Activated CD8-positive, alpha-beta memory T cell treated with anti-CD3 and anti-CD28 coated beads, Interleukin-2, amount 50 U/mL, for 1 hour (primary cell): ENCODE measurements around the gene GCNT4.
"Not testable (repeated sequence)": the region's sequence is repeated elsewhere in the genome, so short reads cannot be mapped to it uniquely, and the experiment has no call there.

Experiments
- DNase-seq: peaks from one replicate; pipeline ENCODE4 v3.0.0-alpha.2; 2020; ENCODE audit errors: extremely low read depth

Gene GCNT4

GRCh38 chr5:75052192-75053053 is at the start of gene GCNT4:
TSS of gene GCNT4 (minus strand) at chr5:75052558. CDS start at chr5:75030037, 22,521 bp downstream.
- no peak for DNase-seq

- not testable (repeated sequence) for DNase-seq
These were observed 43.6 kb upstream of the GCNT4 start for GRCh38 chr5:75095956-75096355.

- DNase-seq: no peak
These were observed 39.2 kb upstream of the GCNT4 start for GRCh38 chr5:75091597-75091996.

- no peak for DNase-seq
These were observed 37.3 kb upstream of the GCNT4 start for GRCh38 chr5:75089662-75090061.

GRCh38 chr5:75089137-75089536 is 36.8 kb upstream of the GCNT4 start:
- DNase-seq: no peak

- no peak for DNase-seq
These were observed 36.3 kb upstream of the GCNT4 start for GRCh38 chr5:75088648-75089047.

GRCh38 chr5:75081510-75081909 is 29.2 kb upstream of the GCNT4 start:
- no peak for DNase-seq

GRCh38 chr5:75079346-75079745 is 27.0 kb upstream of the GCNT4 start:
- not testable (repeated sequence) for DNase-seq

- DNase-seq: no peak
These were observed 25.7 kb upstream of the GCNT4 start for GRCh38 chr5:75078027-75078426.

- no peak for DNase-seq
These were observed 19.7 kb upstream of the GCNT4 start for GRCh38 chr5:75072061-75072460.

- no peak for DNase-seq
These were observed 18.7 kb upstream of the GCNT4 start for GRCh38 chr5:75071100-75071499.

- DNase-seq: no peak
These were observed 15.1 kb upstream of the GCNT4 start for GRCh38 chr5:75067434-75067833.

GRCh38 chr5:75062925-75063531 is 10.7 kb upstream of the GCNT4 start:
- no peak for DNase-seq

GRCh38 chr5:75059912-75060545 is 7.7 kb upstream of the GCNT4 start:
- DNase-seq: peak; percentile 37

GRCh38 chr5:75058986-75059535 is 6.7 kb upstream of the GCNT4 start:
- no peak for DNase-seq

GRCh38 chr5:75057561-75057960 is 5.2 kb upstream of the GCNT4 start:
- DNase-seq: no peak

GRCh38 chr5:75055727-75056144 is 3.4 kb upstream of the GCNT4 start:
- DNase-seq: no peak

GRCh38 chr5:75054134-75054930 is 2.0 kb upstream of the GCNT4 start:
- DNase-seq: no peak

GRCh38 chr5:75053304-75054133 is 1.2 kb upstream of the GCNT4 start:
- no peak for DNase-seq

- DNase-seq: no peak
These were observed 621 bp upstream of the GCNT4 start for GRCh38 chr5:75053054-75053303.

GRCh38 chr5:75051217-75051751 is 1.1 kb downstream of the GCNT4 start:
- no peak for DNase-seq
